ENCODE results near the gene NEGR1. TPM values are rescaled to one million over a fixed set of nuclear protein-coding genes. Genes with fewer than 3 reads are reported as not detected.

The NEGR1 gene
- total RNA-seq, 4 donors from 2014 or later = 14.5 to 50.8 (median 29.1) TPM

- TF ChIP-seq CTCF (IDR thresholded peaks at IDR 0.05) = no peak
- DNase-seq (ENCODE audit: low spot score) (no peak), ATAC-seq (ENCODE audit: low FRiP score) (no peak)
Measured at GRCh38 chr1:72109916-72110315, 172.4 kb downstream of the NEGR1 start.

- no peak for ATAC-seq (ENCODE audit: low FRiP score)
- no peak for TF ChIP-seq CTCF (IDR thresholded peaks at IDR 0.05)
- no peak for DNase-seq (ENCODE audit: low spot score)
Measured at GRCh38 chr1:72105201-72105600, 177.1 kb downstream of the NEGR1 start.

- DNase-seq (ENCODE audit: low spot score) (no peak), ATAC-seq (ENCODE audit: low FRiP score) (no peak)
- TF ChIP-seq CTCF (IDR thresholded peaks at IDR 0.05) = no peak
Measured at GRCh38 chr1:72101840-72102632, 180.3 kb downstream of the NEGR1 start.

- no peak for DNase-seq (ENCODE audit: low spot score)
- no peak for TF ChIP-seq CTCF (IDR thresholded peaks at IDR 0.05)
- ATAC-seq (ENCODE audit: low FRiP score) = no peak
Measured at GRCh38 chr1:72100771-72101170, 181.6 kb downstream of the NEGR1 start.

- DNase-seq (ENCODE audit: low spot score) = no peak
- no peak for TF ChIP-seq CTCF (IDR thresholded peaks at IDR 0.05)
- ATAC-seq (ENCODE audit: low FRiP score) = no peak
Measured at GRCh38 chr1:72097851-72098570, 184.3 kb downstream of the NEGR1 start.

- no peak for TF ChIP-seq CTCF (IDR thresholded peaks at IDR 0.05)
- no peak for DNase-seq (ENCODE audit: low spot score)
- no peak for ATAC-seq (ENCODE audit: low FRiP score)
Measured at GRCh38 chr1:72094209-72094608, 188.1 kb downstream of the NEGR1 start.
